Liver (tissue), 9 donors: ENCODE results near the gene WNT2. TPM values are rescaled to one million over a fixed set of nuclear protein-coding genes. Genes with fewer than 3 reads are reported as not detected.

Experiments used
- DNase-seq: peaks from one replicate; pipeline ENCODE4 v3.0.0-alpha.2; 2017; ENCODE audit warnings: low spot score
- H3K27ac ChIP-seq, 2 donors: one replicate each; pipeline ENCODE4 v1.7.0; 2013; ENCODE audit warnings: inconsistent platforms in 2 of 2, low read length in 2 of 2, control low read depth in 1 of 2, low read depth in 1 of 2, mild to moderate bottlenecking in 1 of 2
- H3K27me3 ChIP-seq, 4 donors: one replicate each; pipeline versions ENCODE4 v1.6.1 to v1.7.0; 2013; ENCODE audit warnings: low read length in 3 of 4, inconsistent platforms in 1 of 4, mild to moderate bottlenecking in 1 of 4, moderate library complexity in 1 of 4; ENCODE audit not compliant: control insufficient read depth in 4 of 4, insufficient read depth in 4 of 4
- H3K36me3 ChIP-seq, 4 donors: one replicate each; pipeline versions ENCODE4 v1.6.1 to v1.7.0; 2013; ENCODE audit warnings: low read length in 3 of 4, mild to moderate bottlenecking in 3 of 4, low read depth in 1 of 4, moderate library complexity in 1 of 4; ENCODE audit not compliant: control insufficient read depth in 4 of 4, insufficient read depth in 3 of 4
- H3K4me1 ChIP-seq, 4 donors: one replicate each; pipeline versions ENCODE4 v1.6.1 to v1.7.0; 2013; ENCODE audit warnings: low read length in 3 of 4, mild to moderate bottlenecking in 3 of 4, moderate library complexity in 1 of 4; ENCODE audit not compliant: control insufficient read depth in 4 of 4, insufficient read depth in 4 of 4
- H3K4me3 ChIP-seq, 3 donors: one replicate each; pipeline versions ENCODE4 v1.6.1 to v1.7.0; 2013; ENCODE audit warnings: low read length in 3 of 3, control low read depth in 1 of 3, low read depth in 1 of 3, mild to moderate bottlenecking in 1 of 3
- H3K9ac ChIP-seq, 2 donors: one replicate each; pipeline ENCODE4 v1.7.0; 2013; ENCODE audit warnings: low read length in 2 of 2, mild to moderate bottlenecking in 2 of 2, moderate library complexity in 2 of 2, control low read depth in 1 of 2, low read depth in 1 of 2
- H3K9me3 ChIP-seq, 4 donors: one replicate each; pipeline versions ENCODE4 v1.6.1 to v1.7.0; 2013; ENCODE audit warnings: low read length in 3 of 4; ENCODE audit not compliant: control insufficient read depth in 4 of 4
- CTCF ChIP-seq: fragments of 150-350 bp; IDR thresholded peaks from 2 replicates; pipeline ENCODE4 v1.5.1; 2017; ENCODE audit warnings: improper control_type of control experiment, low read depth, low read length; ENCODE audit not compliant: missing input control
- EGR1 ChIP-seq, 2 donors: IDR thresholded peaks; 2 replicates each; pipeline ENCODE4 v1.6.1; 2016 to 2018; ENCODE audit warnings: antibody characterized with exemption in 2 of 2, low read depth in 2 of 2
- FOXA1 ChIP-seq: IDR thresholded peaks from 2 replicates; pipeline ENCODE4 v1.6.1; 2016; ENCODE audit warnings: antibody characterized with exemption
- FOXA2 ChIP-seq: IDR thresholded peaks from 2 replicates; pipeline ENCODE4 v1.6.1; 2016; ENCODE audit warnings: antibody characterized with exemption
- GABPA ChIP-seq, 2 donors: IDR thresholded peaks in 1 of 2; conservative IDR thresholded peaks in 1 of 2; 2 replicates each; pipeline ENCODE4 v1.6.1; 2016; ENCODE audit warnings: antibody characterized with exemption in 2 of 2, mild to moderate bottlenecking in 1 of 2, moderate library complexity in 1 of 2
- HNF4A ChIP-seq, 2 donors: conservative IDR thresholded peaks; 2 replicates each; pipeline ENCODE4 v1.6.1; 2016; ENCODE audit warnings: antibody characterized with exemption in 2 of 2, mild to moderate bottlenecking in 2 of 2
- HNF4G ChIP-seq: IDR thresholded peaks from 2 replicates; pipeline ENCODE4 v1.6.1; 2016; ENCODE audit warnings: antibody characterized with exemption
- JUND ChIP-seq, 2 donors: IDR thresholded peaks; 2 replicates each; pipeline ENCODE4 v1.6.1; 2016; ENCODE audit warnings: antibody characterized with exemption in 2 of 2
- NR2F2 ChIP-seq: IDR thresholded peaks from 2 replicates; pipeline ENCODE4 v1.6.1; 2016; ENCODE audit warnings: antibody characterized with exemption
- RAD21 ChIP-seq, 2 donors: IDR thresholded peaks; 2 replicates each; pipeline ENCODE4 v1.6.1; 2016; ENCODE audit warnings: antibody characterized with exemption in 2 of 2, mild to moderate bottlenecking in 2 of 2
- REST ChIP-seq: IDR thresholded peaks from 2 replicates; pipeline ENCODE4 v1.6.1; 2016; ENCODE audit warnings: antibody characterized with exemption, mild to moderate bottlenecking
- RXRA ChIP-seq, 2 donors: IDR thresholded peaks; 2 replicates each; pipeline ENCODE4 v1.6.1; 2017 to 2018; ENCODE audit warnings: antibody characterized with exemption in 2 of 2, mild to moderate bottlenecking in 1 of 2
- SP1 ChIP-seq: IDR thresholded peaks from 2 replicates; pipeline ENCODE4 v1.6.1; 2018; ENCODE audit warnings: antibody characterized with exemption, mild to moderate bottlenecking
- YY1 ChIP-seq: IDR thresholded peaks from 2 replicates; pipeline ENCODE4 v1.6.1; 2016; ENCODE audit warnings: antibody characterized with exemption, mild to moderate bottlenecking
- ZBTB33 ChIP-seq: IDR thresholded peaks from 2 replicates; pipeline ENCODE4 v1.6.1; 2016; ENCODE audit warnings: antibody characterized with exemption
- WGBS: extraction: QIAGEN DNeasy Blood & Tissue Kit; methylation state at CpG from one replicate; pipeline ENCODE4 v1.1.7; 2013; 5-methylcytosine and 5-hydroxymethylcytosine counted together
- polyA plus RNA-seq, 2 donors: library from polyadenylated mRNA; stranded (reverse) in 1 of 2; unstranded in 1 of 2; fragments of 200-250 nt in 1 of 2; fragments of >200 nt in 1 of 2; fragmentation: Nextera tagmentation in 1 of 2; extraction: Ambion mirVana in 1 of 2; gene quantifications; one replicate each; pipeline versions ENCODE4 v1.2.1 to v1.2.3, GENCODE V29; 2013 to 2015
- total RNA-seq, 2 donors: library from RNA; depleted of rRNA; stranded (reverse); fragments of >200 nt; gene quantifications; one replicate each; pipeline ENCODE4 v1.2.3, GENCODE V29; 2014
- donor health status: healthy.
- donor health status: healthy.
- donor health status: healthy.
- donor health status: healthy.
- donor health status: healthy.

The WNT2 gene
- total and polyA plus RNA-seq, 4 donors: 1.1 to 2.0 (median 1.6) TPM

DNA sequence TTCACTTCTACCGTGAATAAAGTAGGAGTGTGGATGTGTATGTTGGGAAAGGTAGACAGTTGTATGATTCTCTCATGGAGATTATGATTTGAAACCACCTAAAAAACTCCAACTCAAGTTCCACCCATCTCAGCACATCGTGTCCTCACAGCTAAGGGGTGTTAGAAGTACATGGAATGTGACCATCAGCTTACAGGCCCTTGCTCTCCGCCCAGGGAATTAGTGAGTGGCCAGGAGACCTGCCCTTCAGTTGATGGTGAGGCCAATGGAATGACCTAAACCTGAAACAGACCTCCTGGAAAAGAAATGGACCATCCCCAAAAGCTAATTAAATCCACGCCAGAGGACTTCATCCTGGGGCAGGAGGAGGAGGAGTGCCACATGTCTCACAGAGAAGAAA is 2.1 kb upstream of the WNT2 start:
- Histone ChIP-seq H3K4me1 (peaks cover 11 to 24% (median 21%) of the 10 kb centered on the region in 4 donors), H3K27me3 (peaks cover 0 to 12% (median 6%) of the 10 kb centered on the region in 4 donors), H3K27ac (no peak overlapping the region), H3K9ac (no peak overlapping the region), H3K36me3 (no peaks in the 10 kb centered on the region), H3K9me3 (peaks cover 0 to 3% (median 0%) of the 10 kb centered on the region in 4 donors), H3K4me3 (peak overlapping the region in 1 of 3 donors; percentile 42)
- no peak for DNase-seq
- TF ChIP-seq SP1 (no peak), JUND (IDR thresholded peaks at IDR 0.05) (no peak), ZBTB33 (no peak), HNF4G (no peak), CTCF (no peak), YY1 (no peak), FOXA2 (no peak), GABPA (IDR thresholded peaks at IDR 0.05 in 1 of 2, conservative IDR thresholded peaks at IDR 0.05 in 1 of 2) (no peak)
- 55% methylated on average over 4 of the region's 4 CpGs for WGBS

DNA sequence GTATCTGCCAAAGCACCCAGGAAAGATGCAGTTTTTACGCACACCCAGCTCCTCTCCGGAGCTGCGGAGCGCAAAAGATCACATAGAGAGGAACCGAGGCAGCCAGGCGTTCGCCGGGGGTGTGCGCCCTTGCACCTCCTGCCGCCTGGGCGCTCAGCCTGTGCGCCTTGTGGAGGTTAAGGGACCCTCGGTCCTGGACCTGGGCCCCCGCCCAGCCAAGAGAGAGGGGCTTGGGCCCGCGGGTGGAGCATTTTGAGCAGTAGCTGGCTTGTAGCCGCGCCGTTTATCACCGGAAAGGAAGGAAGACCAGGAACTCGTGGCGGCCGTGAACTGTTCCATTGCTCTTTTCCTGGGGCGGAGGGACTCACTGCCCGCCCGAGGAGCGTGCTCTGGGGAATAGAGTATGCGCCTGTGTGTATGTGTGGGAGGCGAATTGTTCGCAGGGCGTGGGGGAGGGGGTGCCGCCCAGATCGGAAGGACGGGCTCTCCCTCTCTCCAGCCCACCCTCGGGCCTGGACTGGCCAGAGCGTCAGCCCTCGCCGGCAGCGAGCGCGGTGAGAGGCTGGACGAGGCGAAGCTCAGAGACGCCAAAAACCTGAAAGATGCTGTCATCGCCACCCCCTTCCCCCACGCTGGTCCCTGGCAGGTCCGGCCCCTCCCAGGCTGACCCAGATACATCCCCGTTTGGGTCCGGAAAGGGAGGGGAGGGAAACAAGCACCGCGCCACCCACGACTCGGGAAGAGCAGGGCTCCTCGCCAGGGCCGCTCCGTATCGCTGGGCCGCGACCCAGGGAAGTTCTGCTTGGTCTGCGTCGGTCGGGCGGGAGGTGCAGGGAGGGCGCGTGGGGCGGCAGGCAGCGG is 1.2 kb upstream of the WNT2 start:
- no peaks in the 10 kb centered on the region for H3K9me3 ChIP-seq
- no peak overlapping the region for H3K27ac ChIP-seq
- DNase-seq: no peak
- H3K9ac ChIP-seq: no peak overlapping the region
- TF ChIP-seq YY1 (no peak), EGR1 (IDR thresholded peaks at IDR 0.05; ENCODE audit: low read depth in 2 of 2) (no peak), HNF4G (no peak), HNF4A (conservative IDR thresholded peaks at IDR 0.05) (no peak), REST (no peak), CTCF (no peak), JUND (IDR thresholded peaks at IDR 0.05) (no peak), RAD21 (IDR thresholded peaks at IDR 0.05) (no peak), ZBTB33 (no peak), NR2F2 (no peak), FOXA1 (no peak), RXRA (IDR thresholded peaks at IDR 0.05) (no peak), FOXA2 (no peak), SP1 (no peak)
- peak overlapping the region; percentile 42 to 58 (median 46) for H3K4me3 ChIP-seq
- H3K36me3 ChIP-seq: no peaks in the 10 kb centered on the region
- peaks cover 0 to 12% (median 6%) of the 10 kb centered on the region in 4 donors for H3K27me3 ChIP-seq
- peaks cover 11 to 24% (median 21%) of the 10 kb centered on the region in 4 donors for H3K4me1 ChIP-seq
- 2% methylated on average over 67 of the region's 67 CpGs for WGBS
